ENCODE results near the gene FOXJ1.

Gene FOXJ1

DNA sequence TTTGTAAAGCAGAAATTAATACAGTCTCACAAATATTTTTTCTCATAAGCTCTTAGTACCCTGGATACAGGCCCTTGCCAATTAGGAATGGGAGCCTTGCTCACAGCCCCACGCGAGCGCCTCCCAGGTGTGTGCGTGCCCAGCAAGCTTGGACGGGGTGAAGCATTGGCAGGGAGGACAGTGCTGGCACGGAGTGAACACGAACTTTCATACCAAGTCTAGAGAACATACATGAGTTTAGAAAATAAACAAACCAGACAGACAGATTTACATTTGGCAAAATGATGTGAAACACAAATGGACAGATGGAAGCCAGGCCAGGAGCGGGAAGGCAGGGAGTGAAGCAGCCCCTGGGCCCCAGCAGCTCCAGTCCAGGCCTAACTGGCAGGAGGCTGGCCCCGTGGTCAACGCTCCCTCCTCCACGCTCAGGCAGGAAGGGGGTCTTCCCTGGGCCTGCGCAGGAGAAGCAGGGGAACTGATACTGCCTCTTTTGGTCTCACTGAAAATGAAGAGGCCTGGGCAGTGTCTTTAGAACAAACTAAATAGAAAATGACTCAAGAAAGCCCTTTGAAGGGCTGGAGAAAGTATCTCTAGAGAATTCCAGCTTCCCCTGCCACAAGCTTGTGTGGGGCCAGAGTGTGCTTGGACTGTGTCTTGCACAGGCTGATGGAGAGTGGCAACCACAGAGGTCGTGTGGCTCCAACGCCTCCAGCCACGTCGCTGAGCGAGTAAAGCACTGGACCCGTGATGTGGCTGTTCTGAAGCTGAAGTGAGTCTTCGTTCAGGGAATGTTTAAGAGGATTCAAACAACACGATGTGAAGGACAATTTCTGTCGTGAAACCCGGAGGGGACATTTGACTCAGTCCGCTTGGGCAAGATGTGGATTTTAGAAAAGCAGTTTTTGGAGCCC, 9.9 kb upstream of the FOXJ1 start:
- Histone ChIP-seq H3K4me3 (ENCODE audit: low read depth, low read length) (no peak overlapping the region), H3K9me3 (ENCODE audit: control insufficient read depth, insufficient read depth, low read depth, low read length) (no peaks in the 10 kb centered on the region), H3K27ac (ENCODE audit: extremely low read depth, low read depth, low read length) (no peak overlapping the region), H3K4me1 (ENCODE audit: control insufficient read depth, insufficient read depth, low read length) (no peaks in the 10 kb centered on the region), H3K36me3 (ENCODE audit: control insufficient read depth in 2 of 2, insufficient read depth in 1 of 2, low read length in 2 of 2) (peaks cover 0 to 50% of the 10 kb centered on the region in 2 experiments; a peak in 1 of 3 replicates)
- TF ChIP-seq, protein P1, sequence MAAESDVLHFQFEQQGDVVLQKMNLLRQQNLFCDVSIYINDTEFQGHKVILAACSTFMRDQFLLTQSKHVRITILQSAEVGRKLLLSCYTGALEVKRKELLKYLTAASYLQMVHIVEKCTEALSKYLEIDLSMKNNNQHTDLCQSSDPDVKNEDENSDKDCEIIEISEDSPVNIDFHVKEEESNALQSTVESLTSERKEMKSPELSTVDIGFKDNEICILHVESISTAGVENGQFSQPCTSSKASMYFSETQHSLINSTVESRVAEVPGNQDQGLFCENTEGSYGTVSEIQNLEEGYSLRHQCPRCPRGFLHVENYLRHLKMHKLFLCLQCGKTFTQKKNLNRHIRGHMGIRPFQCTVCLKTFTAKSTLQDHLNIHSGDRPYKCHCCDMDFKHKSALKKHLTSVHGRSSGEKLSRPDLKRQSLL (tag by site-specific recombination; IDR thresholded peaks at IDR 0.05) = no peak
- TF ChIP-seq ZFP3 (tag by site-specific recombination; IDR thresholded peaks at IDR 0.05; ENCODE audit: low read depth) (no peak), ZNF266 (tag by site-specific recombination; IDR thresholded peaks at IDR 0.05; ENCODE audit: low read depth) (no peak), ZBTB10 (tag by site-specific recombination; IDR thresholded peaks at IDR 0.05) (no peak), GLIS2 (tag by site-specific recombination; IDR thresholded peaks at IDR 0.05) (no peak), ZBTB7A (tag by site-specific recombination; IDR thresholded peaks at IDR 0.05; ENCODE audit: low read depth) (no peak), ZSCAN5A (tag by site-specific recombination; IDR thresholded peaks at IDR 0.05) (no peak), ZNF701 (tag by site-specific recombination; IDR thresholded peaks at IDR 0.05) (no peak), ZSCAN30 (tag by site-specific recombination; IDR thresholded peaks at IDR 0.05) (no peak), ZNF548 (tag by site-specific recombination; IDR thresholded peaks at IDR 0.05) (no peak), YY2 (tag by site-specific recombination; IDR thresholded peaks at IDR 0.05) (no peak), PRDM6 (tag by site-specific recombination; IDR thresholded peaks at IDR 0.05) (no peak), ZNF19 (tag by site-specific recombination; IDR thresholded peaks at IDR 0.05; ENCODE audit: low read depth) (no peak)
- TF ChIP-seq, protein P2, sequence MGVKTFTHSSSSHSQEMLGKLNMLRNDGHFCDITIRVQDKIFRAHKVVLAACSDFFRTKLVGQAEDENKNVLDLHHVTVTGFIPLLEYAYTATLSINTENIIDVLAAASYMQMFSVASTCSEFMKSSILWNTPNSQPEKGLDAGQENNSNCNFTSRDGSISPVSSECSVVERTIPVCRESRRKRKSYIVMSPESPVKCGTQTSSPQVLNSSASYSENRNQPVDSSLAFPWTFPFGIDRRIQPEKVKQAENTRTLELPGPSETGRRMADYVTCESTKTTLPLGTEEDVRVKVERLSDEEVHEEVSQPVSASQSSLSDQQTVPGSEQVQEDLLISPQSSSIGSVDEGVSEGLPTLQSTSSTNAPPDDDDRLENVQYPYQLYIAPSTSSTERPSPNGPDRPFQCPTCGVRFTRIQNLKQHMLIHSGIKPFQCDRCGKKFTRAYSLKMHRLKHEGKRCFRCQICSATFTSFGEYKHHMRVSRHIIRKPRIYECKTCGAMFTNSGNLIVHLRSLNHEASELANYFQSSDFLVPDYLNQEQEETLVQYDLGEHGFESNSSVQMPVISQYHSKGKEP (tag by site-specific recombination; IDR thresholded peaks at IDR 0.05) = no peak
- TF ChIP-seq, protein P3, sequence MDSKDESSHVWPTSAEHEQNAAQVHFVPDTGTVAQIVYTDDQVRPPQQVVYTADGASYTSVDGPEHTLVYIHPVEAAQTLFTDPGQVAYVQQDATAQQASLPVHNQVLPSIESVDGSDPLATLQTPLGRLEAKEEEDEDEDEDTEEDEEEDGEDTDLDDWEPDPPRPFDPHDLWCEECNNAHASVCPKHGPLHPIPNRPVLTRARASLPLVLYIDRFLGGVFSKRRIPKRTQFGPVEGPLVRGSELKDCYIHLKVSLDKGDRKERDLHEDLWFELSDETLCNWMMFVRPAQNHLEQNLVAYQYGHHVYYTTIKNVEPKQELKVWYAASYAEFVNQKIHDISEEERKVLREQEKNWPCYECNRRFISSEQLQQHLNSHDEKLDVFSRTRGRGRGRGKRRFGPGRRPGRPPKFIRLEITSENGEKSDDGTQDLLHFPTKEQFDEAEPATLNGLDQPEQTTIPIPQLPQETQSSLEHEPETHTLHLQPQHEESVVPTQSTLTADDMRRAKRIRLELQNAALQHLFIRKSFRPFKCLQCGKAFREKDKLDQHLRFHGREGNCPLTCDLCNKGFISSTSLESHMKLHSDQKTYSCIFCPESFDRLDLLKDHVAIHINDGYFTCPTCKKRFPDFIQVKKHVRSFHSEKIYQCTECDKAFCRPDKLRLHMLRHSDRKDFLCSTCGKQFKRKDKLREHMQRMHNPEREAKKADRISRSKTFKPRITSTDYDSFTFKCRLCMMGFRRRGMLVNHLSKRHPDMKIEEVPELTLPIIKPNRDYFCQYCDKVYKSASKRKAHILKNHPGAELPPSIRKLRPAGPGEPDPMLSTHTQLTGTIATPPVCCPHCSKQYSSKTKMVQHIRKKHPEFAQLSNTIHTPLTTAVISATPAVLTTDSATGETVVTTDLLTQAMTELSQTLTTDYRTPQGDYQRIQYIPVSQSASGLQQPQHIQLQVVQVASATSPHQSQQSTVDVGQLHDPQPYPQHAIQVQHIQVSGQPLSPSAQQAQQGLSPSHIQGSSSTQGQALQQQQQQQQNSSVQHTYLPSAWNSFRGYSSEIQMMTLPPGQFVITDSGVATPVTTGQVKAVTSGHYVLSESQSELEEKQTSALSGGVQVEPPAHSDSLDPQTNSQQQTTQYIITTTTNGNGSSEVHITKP (tag by site-specific recombination; IDR thresholded peaks at IDR 0.05) = no peak
- CTCF ChIA-PET = interaction anchor here (0.5 to 5.4 kb wide), 9 partner anchors 10 to 187 kb away, joined by 3 to 30 read pairs (median 4); partner anchors contain the start of genes CDK3 and FOXJ1
- POLR2A ChIA-PET = interaction anchor here (0.6 to 1.2 kb wide), 3 partner anchors 9 to 577 kb away, joined by 3 to 4 read pairs (median 4); no protein-coding TSS in a partner anchor

Data from HEK293 (cell line).